Right renal pelvis (tissue), 4 donors: ENCODE data around the gene NPHP4. TPM values are rescaled to one million over a fixed set of nuclear protein-coding genes. Genes with fewer than 3 reads are reported as not detected.

ENCODE experiments used
- DNase-seq, 4 donors: peaks; one replicate each; pipeline ENCODE4 v3.0.0-alpha.2; 2013; ENCODE audit warnings: low read depth in 4 of 4, low spot score in 3 of 4, missing footprints in 1 of 4
- polyA plus RNA-seq, 4 donors: library from polyadenylated mRNA; unstranded; fragments of 120-200 nt; gene quantifications; one replicate each; pipeline ENCODE4 v1.2.1, GENCODE V29; 2013; ENCODE audit not compliant: insufficient read length in 4 of 4

NPHP4 gene
- polyA plus RNA-seq, result 10 to 100 TPM in 3 of 4 donors, 1 to 10 TPM in 1; 9.8 to 14.0 (median 11.5) TPM

DNA sequence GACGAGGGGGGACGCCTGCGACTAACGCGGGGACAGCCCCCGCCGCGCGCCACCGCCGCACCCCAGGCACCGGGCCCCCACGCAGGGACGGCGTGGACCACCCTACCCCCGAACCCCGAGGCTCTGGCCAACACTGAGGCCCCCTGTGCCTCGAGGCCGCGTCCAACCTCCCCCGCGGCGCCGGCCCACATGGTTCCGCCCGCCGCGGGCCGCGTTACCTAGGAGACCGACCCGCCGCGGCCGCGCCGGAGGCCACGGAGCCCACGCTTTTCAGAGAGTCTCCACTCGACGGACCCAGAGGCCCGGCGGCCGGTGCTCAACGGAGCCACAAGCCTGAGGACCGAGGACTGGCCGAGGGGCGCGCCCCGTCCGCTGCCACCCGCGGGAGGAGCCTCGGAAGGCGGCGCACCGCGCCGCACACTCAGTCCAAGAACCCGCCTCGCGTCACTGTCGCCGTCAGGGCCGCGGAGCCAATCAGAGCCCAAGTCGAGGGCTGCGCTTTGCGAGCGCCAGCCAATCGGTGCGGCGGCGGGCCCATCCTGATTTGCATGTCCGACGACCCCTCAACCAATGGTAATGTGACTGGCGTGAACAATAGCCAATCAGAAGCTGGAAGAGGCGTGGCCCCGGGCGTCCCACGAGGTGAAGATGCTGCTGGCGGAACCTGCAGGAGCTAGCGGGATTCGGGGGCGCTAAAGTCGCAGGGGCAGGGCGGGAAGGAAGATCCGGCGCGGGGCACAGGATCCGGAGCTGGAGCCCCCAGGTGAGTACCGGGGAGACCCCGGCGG, at the start of gene NPHP4:
Gene NPHP4, minus strand, starts transcription at position 400 of the 788 bp plus-strand sequence. CDS start 6,136 bp downstream, outside the sequence.
- DNase-seq, result peak; percentile 99 to 100 (median 100)

GRCh38 chr1:6041432-6042062, 49.3 kb upstream of the NPHP4 start:
- no peak for DNase-seq

GRCh38 chr1:6040861-6041415, 48.7 kb upstream of the NPHP4 start:
- DNase-seq, result no peak

DNA sequence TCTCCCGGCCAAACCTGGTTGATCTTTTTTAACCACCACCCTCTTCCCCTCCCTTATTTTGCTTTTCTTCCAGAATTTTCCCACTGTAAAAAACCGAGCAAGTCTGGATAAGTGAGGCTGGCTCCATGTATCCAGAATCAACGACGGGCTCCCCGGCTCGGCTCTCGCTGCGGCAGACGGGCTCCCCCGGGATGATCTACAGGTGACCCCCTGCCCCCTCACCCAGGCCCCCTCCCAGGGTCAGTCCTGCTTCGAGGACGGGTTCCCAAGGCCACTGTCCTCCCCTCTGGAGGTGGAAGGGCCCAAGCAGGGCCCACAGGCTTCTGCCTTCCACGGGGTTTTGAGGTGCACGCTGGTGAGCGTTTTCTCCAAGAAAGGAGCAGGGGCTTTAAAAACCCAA, 48.2 kb upstream of the NPHP4 start:
- DNase-seq, result no peak

- DNase-seq, result no peak
Measured at GRCh38 chr1:6039031-6039430, 46.8 kb upstream of the NPHP4 start.

GRCh38 chr1:6038603-6039002, 46.4 kb upstream of the NPHP4 start:
- no peak for DNase-seq

DNA sequence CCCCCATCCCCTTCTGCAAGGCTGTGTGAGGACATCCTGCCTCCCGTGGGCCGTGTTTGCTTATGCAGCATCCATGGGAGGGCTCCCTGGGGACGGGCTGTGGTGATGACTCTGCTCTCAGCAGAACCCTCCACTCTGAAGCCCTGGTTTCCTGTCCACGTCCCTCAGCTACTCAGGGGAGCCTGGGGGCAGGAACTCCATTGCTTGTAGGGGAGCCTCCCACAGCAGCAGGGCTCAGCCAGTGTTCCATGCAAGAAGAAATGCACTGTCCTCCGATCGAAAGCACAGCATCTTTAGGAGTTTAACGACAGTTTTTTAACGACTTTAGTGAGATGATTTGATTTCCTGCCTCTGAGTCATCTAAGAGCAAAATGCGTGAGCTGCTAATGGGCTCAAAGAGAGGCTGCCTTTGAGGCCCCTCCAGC, 45.1 kb upstream of the NPHP4 start:
- DNase-seq, result no peak

GRCh38 chr1:6035719-6036118, 43.5 kb upstream of the NPHP4 start:
- no peak for DNase-seq

DNA sequence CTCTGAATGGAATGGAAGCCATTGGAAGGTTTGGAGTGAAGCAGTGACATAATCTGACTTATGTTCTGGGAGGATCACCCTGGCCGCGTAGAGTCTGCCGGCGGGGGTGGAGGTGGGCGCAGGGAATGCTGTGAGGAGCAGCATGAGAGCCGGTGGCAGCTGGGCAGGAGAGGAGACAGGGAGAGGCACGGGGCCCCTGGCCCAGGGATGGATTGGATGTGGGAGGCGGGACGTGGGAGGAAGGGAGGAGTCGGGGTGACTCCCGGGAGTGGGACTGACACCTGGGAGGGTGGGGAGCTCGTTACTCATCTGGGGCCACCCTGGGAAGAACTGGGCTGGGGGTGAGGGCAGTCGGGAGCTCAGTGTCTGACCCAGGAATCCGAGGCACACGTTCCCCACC, 43.1 kb upstream of the NPHP4 start:
- DNase-seq, result no peak

DNA sequence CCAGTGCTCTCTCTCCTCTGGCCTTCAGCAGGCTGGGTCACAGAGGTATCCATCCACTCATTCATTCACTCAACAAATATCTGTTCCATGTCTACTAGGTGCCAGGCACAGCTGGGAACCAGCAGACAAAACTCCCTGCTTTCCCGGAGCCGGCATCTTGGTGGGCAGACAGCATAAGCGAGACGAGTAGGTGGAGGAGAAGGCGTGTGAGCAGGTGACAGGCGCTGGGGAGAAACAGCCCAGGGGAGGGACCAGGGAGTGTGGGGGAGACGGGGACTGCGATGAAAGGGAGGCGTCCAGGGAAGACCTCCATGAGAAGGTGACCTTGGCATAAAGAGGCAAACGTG, 42.5 kb upstream of the NPHP4 start:
- no peak for DNase-seq

DNA sequence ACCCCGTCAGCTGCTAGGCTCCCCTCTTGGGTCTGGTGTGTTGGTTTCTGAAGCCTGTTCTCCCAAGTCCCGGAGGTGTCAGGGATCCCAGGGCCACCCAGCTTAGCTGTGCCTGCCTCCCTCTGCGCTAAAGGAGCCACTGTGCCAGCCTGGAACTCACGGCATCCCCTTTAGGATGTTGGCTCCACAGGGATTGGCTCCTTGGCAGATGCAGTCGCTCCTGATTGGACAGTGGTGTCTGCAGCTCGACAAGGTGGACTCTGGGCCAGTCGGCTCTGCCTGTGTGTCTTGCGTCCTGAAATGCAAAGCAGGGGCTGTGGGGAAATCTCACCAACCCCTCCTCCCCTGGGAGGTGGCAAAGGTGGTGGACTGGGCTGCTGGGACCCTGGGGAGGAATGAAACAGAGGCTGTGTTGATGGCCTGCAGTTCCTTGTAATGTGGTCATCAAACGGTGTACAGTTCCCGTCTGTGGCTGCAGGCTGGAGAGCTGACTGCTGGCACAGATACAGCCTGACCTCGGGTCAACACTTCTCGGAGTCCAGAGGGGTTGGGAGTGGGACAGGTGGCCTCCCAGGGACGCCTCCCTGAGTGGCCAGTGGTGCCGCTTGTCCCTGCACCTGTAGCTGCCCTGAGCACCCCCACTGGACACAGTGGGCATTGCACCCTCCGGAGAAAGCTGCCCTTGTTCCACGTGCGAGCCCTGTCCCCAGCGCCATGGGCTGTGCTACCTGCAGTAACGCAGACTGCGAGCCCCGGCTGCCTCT, 41.9 kb upstream of the NPHP4 start:
- no peak for DNase-seq

DNA sequence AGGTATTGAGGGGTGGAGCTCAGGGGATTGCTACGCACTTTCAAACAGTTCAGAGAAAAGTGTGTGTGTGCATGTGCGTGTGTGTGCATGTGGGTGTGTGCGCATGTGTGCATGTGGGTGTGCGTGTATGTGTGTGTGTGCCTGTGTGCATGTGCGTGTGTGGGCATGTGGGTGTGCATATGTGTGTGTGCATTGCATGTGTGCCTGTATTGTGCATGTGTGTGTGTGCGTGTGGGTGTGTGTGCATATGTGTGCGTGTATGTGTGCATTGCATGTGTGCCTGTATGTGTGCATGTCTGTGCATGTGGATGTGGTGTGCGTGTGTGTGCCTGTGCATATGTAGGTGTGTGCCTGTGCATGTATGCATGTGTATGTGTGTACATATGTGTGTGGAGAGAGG, 40.9 kb upstream of the NPHP4 start:
- no peak for DNase-seq

DNA sequence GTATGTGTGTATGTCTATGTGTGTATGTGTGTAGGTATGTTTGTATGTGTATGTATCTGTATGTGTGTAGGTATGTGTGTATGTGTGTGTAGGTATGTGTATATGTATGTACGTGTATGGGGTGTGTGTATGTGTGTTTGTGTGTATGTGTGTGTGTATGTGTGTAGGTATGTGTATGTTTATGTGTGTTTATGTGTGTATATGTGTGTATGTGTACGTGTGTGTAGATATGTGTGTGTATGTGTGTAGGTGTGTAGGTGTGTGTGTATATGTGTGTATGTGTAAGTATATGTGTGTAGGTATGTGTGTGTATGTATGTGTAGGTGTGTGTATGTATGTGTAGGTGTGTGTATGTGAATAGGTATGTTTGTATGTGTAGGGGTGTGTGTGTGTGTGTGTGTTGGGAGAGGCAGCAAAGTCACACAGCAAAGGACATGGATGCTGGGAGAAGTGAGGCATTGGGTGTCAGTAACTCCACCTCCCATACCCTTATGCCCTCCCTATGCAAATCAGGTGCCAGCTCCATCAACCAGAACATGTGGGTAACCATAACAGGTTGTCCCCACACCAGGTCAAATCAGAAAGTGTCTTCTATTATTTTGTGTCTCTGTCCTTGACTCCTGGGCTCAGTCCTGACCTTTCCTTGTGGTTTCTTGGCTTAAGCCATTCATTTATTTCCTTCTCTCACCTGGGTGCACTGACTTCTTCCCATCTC, 38.5 kb upstream of the NPHP4 start:
- DNase-seq, result no peak

GRCh38 chr1:6030132-6030531, 37.9 kb upstream of the NPHP4 start:
- DNase-seq, result no peak

GRCh38 chr1:6029351-6029750, 37.1 kb upstream of the NPHP4 start:
- no peak for DNase-seq

DNA sequence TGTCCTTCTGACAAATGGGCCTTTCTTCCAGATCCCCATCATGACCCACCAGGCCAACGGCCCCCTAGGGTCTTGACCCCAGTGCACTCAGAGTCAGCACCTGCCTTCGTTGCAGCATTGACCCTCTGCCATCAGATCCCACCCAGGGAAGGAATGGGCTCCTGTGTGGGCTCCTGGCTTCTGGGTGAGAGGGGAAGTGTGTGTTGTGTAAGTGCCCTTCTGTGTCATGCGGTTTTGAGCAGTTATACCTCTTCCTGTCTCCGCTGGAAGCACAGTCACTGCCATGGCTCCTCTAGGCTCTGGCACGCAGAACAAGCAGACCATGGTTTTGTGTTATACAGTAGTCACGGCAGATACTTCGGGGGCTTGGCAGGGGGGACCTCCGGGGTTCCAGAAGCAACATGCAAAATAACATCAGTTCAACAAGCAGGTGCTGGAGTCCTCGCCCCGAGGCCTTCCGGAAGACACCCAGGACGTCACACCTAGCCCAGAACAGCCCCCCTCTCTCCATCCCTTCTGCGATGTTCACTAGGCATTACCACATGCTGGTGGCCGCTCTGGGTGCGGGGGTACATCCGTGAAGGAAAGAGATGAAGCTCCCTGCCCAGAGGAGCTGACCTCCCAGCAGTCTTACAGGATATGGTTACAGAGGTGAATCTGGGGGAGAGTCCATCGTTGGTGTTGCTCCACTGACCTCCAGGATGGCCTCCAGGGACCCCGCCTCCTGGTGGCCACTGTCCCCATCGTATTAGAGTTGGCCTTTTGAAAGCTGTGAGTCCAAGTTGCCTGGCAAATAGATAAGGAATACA, 36.0 kb upstream of the NPHP4 start:
- DNase-seq, result no peak

DNA sequence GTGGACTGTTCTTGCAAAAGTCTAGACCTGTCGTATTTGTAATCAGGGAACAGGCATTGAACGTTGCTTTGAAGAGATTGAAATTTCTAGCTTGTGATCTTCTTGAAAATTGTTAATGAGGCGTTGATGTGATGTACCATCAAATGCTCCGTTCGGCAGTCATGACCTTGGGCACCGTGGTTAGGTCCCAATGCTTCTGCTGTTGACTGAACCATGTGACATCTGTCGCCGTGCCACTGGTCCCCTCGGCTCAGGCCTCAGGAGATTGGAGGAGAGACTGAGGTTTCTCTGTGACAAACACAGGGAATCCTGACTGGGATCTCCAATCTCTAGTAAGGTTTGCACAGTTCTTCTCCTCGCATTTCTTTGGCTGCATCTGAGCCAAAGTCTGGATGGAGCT, 35.4 kb upstream of the NPHP4 start:
- DNase-seq, result no peak

DNA sequence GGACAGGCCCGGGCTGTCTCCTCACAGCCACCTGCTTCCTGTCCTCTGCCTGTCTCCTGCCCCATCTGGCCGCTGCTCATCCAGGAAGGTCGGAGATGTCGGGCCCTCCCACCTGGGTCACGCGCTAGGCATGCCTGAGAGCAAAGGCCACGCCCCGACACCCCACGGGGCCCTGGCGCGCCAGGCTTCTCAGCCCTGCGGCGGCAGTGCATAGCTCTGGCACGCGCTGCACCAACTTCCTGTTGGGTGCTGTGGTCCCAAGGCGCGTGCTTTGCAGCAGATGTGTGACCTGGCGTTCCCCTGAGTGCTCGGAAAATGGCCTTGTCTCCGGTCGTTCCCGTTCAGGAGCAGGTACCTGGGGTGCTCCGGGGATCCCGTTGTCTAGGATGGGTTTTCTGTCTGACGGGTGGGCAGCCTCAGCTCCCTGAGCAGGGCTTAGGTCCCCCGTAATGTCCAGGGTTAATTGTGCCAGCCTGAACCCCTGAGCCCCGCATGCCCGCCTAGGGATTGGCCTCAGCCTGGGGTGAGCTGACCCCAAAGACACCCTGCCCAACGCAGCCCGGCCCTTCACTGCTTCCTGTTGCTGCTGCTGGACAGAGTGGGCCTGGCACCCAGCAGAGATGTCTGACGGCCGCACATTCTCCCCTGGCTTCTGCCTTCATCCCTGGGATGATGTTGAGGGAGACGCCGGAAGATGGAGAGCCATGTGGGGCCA, 34.0 kb upstream of the NPHP4 start:
- no peak for DNase-seq
